Activated CD4-positive, alpha-beta T cell treated with anti-CD3 and anti-CD28 coated beads, Interleukin-2, amount 50 U/mL, for 16 hours (primary cell): Measurements from ENCODE around the gene TTYH3.
"Not testable (repeated sequence)": the region's sequence is repeated elsewhere in the genome, so short reads cannot be mapped to it uniquely, and the experiment has no call there.

Experiments used
- DNase-seq: peaks from one replicate; pipeline ENCODE4 v3.0.0-alpha.2; 2020

Gene TTYH3

DNA sequence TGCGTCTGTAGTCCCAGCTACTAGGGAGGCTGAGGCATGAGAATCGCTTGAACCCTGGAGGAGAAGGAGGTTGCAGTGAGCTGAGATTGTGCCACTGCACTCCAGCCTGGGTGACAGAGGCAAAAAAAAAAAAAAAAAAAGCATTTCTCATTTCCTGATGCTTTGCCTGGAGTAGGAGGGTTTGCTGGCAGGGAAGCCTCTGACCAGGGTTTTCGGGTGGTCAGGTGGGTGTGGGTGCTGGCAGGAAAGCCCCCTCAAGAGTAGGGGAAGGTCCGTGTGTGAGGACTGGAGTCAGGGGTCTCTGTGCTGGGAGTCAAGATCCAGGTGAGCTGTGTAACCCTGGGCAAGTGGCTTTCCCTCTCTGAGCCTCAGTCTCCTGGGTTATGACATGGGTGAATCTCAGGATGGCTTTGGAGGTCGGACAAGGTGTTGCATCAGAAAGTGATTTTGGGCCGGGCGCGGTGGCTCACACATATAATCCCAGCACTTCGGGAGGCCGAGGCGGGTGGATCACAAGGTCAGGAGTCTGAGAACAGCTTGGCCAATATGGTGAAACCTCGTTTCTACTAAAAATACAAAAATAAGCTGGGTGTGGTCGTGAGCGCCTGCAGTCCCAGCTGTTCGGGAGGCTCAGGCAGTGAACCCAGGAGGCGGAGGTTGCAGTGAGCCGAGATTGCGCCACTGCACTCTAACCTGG is 59.4 kb downstream of the TTYH3 start:
- DNase-seq: no peak

DNA sequence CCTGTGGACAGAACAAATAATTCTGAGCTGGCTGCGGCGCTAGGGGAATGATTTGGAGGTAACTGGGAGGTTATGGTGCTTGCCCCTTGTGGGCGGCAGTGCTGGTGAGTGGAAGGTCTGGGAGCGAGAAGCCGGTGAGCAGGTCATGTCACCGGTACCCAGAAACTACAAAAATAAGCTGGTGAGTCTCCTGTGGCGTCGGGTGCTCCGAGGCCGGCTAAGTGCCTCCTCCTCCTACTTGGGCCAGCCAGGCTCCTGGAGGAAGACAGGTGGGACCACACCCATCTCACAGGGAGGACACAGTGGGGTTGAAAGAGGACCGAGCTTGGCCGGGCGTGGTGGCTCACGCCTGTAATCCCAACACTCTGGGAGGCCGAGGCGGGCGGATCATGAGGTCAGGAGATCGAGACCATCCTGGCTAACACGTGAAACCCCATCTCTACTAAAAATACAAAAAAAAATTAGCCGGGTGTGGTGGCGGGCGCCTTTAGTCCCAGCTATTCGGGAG is 60.2 kb downstream of the TTYH3 start:
- DNase-seq: not testable (repeated sequence)

DNA sequence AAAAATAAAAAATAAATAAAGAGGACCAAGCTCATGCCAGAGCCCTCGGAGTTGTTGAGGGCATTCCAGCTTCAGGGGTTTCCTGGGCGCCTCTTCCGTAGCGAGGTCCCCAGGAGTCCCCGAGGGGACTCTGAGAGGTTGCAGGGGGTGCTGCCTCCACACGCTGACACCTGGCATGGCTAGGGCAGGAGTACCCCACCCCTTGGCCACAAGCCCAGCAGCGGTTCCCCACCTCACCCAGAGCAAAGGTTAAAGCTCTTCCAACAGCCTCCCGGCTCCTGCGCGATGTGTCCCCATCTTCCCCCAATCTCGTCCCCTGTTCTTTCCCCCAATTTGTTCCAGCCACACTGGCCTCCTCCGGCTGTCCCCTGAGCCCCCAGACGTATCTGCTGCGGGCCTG is 60.8 kb downstream of the TTYH3 start:
- DNase-seq: no peak

DNA sequence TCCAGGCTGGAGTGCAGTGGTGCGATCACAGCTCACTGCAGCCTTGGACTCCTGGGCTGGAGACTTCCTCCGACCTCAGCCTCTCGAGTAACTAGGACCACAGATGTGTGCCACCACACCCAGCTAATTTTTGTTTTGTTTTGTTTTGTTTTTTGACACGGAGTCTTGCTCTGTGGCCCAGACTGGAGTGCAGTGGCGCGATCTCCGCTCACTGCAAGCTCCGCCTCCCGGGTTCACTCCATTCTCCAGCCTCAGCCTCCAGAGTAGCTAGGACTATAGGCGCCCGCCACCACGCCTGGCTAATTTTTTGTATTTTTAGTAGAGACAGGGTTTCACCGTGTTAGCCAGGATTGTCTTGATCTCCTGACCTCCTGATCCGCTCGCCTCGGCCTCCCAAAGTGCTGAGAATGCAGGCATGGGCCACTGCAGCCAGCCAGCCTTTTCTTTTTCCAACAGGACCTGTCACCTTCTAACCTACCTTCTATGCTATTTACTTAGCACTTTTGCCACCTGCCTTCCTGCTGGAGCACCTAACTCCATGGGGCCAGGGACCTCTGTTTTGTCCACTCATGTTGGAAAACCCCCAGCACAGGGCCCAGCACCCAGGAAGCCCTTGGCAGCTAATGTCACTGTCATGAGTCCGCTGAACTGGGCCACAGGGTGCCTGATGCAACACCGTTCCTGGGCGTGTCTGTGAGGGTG is 61.8 kb downstream of the TTYH3 start:
- DNase-seq: not testable (repeated sequence)

DNA sequence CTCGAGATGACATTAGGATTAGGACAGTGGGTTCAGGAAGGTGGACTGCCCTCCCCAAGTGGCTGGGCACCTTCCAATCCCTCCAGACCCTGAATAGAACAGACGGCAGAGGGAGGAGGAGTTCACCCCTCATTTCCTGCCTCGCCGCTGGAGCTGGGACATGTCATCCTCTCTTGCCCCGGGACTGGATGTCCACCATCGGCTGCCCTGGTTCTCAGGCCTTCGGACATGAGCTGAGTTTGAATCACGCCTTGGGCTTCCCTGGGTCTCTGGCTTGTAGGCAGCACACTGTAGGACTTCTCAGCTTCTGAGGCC is 62.3 kb downstream of the TTYH3 start:
- not testable (repeated sequence) for DNase-seq

DNA sequence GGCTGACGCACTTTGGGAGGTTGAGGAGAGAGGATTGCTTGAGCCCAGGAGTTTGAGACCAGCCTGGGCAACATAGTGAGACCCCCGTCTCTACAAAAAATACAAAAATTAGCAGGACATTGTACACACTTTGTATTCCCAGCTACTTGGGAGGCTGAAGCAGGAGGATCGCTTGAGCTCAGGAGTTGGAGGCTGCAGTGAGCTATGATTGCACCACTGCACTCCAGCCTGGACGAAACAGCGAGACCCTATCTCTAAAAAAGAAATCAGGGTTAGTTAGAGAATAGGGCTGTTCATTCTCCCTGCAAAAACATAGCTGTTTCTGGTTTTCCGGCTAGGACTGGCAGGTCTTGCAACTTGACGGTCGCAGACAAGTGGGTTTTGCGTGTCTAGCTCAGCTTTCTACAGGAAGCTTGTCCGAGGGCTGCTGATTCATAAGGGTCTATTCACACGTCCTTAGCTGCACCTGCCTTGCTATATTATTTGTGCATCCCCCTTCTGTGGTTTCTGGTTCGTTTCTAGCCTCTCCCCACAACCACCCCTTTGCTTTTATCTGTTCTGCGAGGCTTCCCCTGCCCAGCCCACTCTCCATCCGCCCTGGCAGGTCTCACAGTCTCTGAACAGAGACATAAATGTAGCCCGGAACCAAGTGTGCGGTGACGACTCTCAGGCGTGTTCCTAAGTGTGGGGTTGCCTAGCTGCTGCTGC is 66.9 kb downstream of the TTYH3 start:
- peak; percentile 96 for DNase-seq

DNA sequence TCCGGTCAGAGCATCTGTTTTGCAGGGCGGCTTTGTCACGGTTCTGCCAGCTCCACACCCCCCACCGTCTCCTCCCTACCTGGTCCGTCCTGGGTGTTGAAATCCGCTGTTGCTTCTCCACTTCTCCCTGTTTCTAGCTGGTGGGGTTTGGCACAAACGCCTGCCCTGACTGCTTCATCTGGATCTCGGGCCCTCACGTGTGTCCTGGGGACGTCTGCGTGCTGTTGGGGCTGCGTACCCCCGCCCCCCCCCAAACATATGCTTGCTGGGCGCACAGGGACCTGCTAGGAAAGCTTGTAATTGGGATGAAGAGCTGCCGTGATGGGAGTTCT is 67.5 kb downstream of the TTYH3 start:
- DNase-seq: no peak

DNA sequence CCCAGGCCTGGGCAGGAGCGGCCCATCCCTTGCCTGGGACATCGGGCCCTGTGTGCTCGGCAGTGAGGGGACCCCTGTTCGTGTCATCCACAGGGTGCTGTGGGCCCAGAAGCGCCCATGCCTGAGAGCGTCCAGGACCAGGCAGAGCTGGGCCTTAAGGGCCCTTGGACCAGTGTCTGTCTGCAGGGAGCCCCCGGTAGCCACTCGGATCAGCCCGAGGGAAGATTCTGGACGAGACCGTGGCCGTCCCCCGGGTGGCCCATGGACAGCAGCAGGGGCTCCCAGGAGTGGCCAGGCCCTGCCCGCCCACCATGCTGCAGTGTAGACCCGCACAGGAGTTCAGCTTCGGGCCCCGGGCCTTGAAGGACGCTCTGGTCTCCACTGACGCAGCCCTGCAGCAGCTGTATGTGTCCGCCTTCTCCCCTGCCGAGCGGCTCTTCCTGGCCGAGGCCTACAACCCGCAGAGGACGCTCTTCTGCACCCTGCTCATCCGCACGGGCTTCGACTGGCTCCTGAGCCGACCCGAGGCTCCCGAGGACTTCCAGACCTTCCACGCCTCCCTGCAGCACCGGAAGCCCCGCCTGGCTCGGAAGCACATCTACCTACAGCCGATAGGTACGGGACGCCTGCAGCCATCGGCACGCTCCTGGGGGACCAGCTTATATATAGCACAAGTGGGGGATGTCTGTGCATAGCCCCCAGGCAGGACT is 68.5 kb downstream of the TTYH3 start:
- no peak for DNase-seq

DNA sequence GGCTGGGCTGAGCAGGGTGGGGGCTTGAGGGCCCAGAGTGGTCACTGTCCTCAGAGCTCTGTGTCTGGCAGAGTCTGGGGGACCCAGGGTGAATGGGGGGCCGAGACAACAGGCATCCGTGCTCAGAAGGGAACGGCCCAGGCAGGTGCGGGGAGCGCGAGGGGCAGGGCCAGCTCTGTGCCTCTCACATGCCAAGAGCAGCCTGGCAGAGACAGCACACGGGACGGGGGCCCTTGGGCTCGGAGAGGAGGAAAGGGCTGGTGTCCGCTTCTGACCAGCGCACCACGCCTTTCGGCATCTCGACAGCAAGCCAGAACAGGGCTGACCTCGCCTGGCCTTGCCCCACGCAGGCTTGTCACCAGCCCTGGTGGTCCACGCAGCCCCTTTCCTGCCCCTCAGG is 69.6 kb downstream of the TTYH3 start:
- no peak for DNase-seq

DNA sequence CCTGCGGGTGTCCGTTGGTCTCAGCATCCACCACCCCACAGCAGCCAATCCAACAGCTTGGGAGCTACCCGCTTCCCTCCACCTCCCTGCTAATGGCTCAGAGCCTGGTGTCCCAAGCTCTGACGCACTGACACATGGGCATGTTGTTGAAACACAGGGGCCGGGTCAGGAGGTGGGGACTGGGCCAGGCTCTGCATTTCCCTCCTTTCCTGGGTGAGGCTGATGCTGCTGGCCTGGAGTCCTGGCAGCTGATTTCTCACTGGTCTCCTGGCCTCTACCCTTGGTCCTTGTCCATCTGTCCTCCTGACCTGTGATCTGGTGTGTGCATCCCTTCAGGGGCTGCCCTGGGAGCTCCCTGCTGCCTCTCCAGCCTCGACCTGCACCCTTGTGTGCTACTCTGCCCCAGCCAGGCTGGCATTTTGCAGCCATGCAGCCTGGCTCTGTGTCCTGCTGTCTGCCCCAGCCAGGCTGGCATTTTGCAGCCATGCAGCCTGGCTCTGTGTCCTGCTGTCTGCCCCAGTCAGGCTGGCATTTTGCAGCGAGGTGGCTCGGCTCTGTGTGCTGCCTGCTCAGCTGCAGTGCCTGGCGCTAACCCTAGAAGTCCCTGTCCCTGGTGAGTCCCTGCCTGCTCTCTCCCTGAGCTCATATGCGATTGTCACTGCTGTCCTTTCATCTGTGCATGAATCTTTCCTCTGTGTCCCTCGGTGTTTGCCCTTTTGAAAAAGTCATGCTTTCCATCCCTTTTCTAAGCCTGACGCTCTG is 70.2 kb downstream of the TTYH3 start:
- DNase-seq: no peak

DNA sequence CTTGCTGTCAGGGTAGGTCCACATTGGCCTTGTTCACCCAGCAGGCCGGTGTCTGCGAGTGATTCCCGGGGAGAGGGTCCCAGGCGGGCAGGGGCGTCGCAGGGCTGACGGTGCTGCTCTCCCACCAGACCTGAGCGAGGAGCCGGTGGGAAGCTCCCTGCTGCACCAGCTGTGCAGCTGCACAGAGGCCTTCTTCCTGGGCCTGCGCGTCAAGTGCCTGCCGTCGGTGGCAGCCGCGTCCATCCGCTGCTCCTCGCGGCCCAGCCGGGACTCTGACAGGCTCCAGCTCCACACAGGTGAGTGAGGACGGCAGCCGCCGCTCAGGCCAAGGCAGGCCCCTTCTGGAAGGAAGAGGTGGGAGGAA is 70.8 kb downstream of the TTYH3 start:
- DNase-seq: no peak

DNA sequence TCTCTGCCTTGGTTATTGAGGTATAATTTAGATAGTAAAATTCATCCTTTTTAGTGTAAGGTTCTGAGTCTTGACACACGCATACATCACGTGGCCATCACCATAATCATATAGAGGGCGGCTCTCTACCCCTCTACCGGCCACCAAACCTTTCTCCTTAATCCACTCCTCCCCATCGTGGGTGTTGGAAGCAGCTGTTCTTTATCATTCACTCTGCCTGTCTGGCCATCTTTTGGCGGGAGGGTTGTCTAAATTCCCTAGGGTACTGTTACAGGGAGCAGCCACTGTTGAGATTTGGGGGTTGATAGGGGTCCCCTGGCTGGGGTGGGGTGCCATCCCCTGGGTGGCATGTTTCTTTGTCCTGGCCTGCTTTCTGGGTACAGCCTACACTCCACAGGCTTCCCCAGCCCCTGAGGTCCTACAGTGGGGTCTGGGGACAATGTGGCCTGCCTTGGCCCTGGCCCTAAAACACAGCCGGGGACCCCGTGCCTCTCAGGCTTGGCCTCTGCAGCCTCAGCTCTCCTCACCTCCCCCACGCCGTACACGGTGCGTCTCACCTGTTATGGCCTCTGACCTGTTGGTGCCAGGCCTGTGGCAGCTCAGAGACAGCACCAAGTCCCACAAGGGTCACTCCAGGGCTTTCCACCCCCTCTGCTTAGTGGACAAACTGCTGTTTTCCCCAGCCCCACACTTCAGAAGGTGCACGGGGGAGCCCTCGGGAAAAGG is 73.7 kb downstream of the TTYH3 start:
- DNase-seq: no peak

DNA sequence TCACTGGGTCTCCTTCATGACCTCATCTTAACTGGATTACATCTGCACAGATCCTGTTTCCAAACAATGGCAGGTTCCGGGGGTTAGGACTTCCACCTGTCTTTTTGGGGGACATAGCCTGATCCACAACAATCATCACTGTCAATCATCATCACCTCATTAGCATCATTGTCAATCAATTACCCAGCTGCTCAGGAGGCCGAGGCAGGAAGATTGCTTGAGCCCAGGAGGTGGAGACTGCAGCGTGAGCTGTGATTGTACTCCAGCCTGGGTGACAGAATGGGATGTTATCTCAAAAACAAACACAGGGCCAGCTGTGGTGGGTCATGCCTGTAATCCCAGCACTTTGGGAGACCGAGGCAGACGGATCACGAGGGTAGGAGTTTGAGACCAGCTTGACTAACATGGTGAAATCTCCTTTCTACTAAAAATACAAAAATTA is 74.9 kb downstream of the TTYH3 start:
- DNase-seq: no peak

DNA sequence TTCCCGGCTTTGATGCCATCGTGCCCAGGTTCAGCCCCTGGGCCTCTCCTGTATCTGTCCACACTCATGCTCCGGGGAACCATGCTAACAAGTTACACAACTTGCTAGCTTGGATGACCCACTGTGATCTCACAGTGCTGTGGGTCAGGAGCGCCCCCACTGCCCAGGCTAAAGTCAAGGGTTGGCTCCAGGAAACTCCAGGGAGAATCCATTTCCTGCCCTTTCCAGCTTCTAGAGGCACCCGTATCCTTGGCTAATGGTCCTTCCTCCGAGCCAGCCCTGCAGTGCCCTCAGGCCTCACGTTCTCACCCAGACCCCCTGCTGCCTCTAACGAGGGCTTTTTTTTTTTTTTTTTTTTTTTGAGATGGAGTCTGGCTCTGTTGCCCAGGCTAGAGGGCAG is 75.7 kb downstream of the TTYH3 start:
- no peak for DNase-seq

DNA sequence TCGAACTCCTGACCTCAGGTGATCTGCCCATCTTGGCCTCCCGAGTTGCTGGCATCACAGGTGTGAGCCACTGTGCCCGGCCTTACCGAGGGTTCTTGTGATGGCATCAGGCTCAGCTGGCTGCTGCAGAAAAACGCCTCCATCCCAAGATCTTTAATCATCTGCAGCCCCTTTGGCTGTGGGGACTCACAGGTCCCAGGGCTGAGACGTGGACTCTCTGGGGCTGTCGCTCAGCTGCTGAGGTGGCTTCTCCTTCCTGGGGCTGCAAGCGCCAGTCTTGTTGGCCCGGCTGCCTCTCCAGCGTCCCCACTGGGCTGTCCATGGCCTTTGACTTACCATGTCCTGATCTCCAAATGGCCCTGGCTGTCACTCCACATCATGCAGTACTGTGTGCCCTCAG is 76.3 kb downstream of the TTYH3 start:
- DNase-seq: no peak

DNA sequence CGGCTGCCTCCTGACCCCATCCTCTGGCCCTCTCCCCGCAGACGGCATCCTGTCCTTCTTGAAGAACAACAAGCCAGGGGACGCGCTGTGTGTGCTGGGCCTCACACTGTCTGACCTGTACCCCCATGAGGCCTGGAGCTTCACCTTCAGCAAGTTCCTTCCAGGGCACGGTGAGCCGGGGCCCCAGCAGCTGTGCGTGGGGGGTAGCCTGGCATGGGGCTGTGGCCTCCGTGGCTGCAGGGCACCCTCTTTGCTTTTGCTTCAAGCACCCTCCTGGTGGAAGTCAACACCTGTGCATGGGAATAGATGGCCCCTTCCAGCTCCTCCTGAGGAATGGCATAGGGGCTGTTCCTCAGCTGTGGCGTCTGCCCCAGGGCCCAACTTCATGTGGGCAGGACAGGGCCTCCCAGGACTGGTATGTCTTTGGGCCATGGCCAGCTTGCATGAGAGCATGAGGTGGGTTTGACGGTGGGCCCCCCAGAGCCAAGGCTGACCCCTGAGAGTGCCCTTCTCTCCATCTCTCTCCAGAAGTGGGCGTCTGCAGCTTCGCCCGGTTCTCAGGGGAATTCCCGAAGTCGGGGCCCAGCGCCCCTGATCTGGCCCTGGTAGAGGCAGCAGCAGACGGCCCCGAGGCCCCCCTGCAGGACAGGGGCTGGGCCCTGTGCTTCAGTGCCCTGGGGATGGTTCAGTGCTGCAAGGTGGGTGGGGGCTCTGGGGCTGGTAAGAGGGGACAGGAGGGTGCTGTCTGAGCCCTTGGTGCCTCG is 76.9 kb downstream of the TTYH3 start:
- no peak for DNase-seq

DNA sequence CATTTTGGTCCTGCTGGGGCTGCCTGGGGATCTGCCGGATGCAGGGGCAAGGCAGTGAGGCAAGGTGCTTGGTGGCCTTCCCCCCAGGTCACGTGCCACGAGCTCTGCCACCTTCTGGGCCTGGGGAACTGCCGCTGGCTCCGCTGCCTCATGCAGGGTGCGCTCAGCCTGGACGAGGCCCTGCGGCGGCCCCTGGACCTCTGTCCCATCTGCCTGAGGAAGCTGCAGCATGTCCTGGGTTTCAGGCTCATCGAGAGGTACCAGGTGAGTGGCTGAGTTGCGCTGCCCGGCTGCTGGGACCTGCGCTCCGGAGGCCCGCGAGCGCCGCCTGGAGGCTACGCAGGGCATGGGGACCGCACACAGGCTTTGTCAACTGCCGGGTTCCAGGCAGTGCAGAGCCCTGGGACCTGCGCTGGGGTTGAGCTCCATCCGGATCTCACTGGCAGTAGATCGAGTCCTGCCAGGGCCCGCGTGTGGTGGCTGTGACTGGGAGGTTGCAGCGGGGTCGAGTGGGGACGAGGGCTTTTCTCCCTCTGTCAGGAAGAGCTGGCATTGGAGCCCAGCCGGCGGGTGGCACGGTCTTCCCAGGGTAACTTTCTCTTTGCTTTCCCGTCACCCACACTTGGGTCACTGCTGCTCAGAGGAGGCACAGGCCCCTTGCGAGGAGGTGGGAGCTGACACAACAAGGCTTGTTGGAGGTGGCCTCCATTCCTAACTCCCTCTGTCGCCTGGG is 77.9 kb downstream of the TTYH3 start:
- peak; percentile 88 for DNase-seq

DNA sequence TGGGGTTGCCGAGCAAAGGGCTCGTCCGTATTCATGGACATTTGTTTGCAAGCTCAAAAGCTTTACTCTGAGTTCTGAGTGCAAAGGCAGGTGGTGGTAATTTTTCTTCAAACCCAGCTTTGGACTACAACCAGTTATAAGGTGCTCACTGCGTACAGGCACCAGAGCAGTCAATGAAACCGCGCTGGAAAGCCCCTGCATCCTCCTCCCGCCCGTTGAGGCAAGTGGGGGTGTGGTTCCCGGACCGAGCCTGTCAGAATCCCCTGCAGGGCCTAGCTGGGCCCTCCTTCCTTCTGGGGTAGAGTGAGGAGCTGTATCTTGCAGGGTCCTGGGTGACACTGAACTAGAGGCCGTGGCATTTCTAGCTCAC is 78.5 kb downstream of the TTYH3 start:
- peak; percentile 73 for DNase-seq

DNA sequence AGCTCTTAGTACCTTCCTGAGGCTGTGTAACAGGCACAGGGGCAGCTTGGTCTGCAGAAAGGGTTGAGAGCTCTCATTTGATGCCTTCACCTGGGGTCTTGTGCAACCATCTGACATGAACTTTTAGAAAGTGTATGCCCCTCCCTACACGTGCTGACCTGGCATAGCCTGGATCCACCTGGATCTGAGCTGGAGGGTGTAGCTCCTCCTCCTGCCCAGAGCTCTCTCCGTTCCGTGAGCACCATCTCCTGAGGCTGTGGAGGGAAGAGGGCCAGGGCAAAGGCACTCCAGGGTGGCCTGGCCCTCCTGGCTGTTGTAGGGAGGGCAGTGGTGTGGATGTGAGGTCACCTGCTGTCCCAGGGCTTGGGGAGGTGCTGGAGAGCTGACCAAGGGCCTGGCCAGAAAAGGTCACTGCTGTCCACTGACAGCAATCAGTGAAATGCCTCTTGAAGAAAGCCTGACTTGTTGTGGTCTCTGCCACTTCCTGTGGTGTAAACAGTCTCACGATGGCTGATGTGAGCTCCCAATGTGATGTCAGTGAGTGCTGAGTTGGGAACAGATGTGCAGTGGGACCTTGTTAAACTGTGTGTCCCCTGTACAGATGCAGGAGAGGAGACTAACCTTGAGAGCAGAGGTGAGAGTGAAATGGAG is 79.2 kb downstream of the TTYH3 start:
- DNase-seq: peak; percentile 70
